Activated naive CD8-positive, alpha-beta T cell treated with anti-CD3 and anti-CD28 coated beads for 36 hours (primary cell): Measurements from ENCODE around the gene RMI1. TPM values are rescaled to one million over a fixed set of nuclear protein-coding genes. Genes with fewer than 3 reads are reported as not detected.
"Not testable (repeated sequence)": the region's sequence is repeated elsewhere in the genome, so short reads cannot be mapped to it uniquely, and the experiment has no call there.

Experiments
- DNase-seq: peaks from one replicate; pipeline ENCODE4 v3.0.0; 2021
- H3K27ac Mint-ChIP-seq: one replicate; pipeline ENCODE4 v1.8.0; 2022; ENCODE audit warnings: mild to moderate bottlenecking, moderate library complexity, mixed read lengths
- H3K27me3 Mint-ChIP-seq: one replicate; pipeline ENCODE4 v1.8.0; 2022; ENCODE audit warnings: mild to moderate bottlenecking, mixed read lengths
- H3K36me3 Mint-ChIP-seq: one replicate; pipeline ENCODE4 v1.8.0; 2021; ENCODE audit warnings: mild to moderate bottlenecking, mixed read lengths
- H3K4me1 Mint-ChIP-seq: one replicate; pipeline ENCODE4 v1.8.0; 2021; ENCODE audit warnings: mixed read lengths
- H3K4me3 Mint-ChIP-seq: one replicate; pipeline ENCODE4 v1.8.0; 2022; ENCODE audit warnings: mild to moderate bottlenecking, moderate library complexity, mixed read lengths
- H3K9me3 Mint-ChIP-seq: one replicate; pipeline ENCODE4 v1.8.0; 2022; ENCODE audit warnings: mixed read lengths
- total RNA-seq, 2 experiments: library from RNA; stranded (reverse); gene quantifications; one replicate each; pipeline ENCODE4 v1.2.3, GENCODE V29; 2021

The RMI1 gene
- total RNA-seq, 2 experiments from 2014 or later, result 33.4 to 34.4 TPM

- Mint-ChIP-seq H3K9me3 (no peaks in the 10 kb centered on the region), H3K4me3 (no peak overlapping the region), H3K4me1 (no peaks in the 10 kb centered on the region), H3K27ac (no peak overlapping the region), H3K36me3 (no peaks in the 10 kb centered on the region), H3K27me3 (peaks cover 5% of the 10 kb centered on the region)
- no peak for DNase-seq
Measured at GRCh38 chr9:84024041-84024575, 43.5 kb downstream of the RMI1 start.

GRCh38 chr9:84027201-84027600 lies 46.6 kb downstream of the RMI1 start:
- DNase-seq, result no peak
- Mint-ChIP-seq H3K27me3 (peaks cover 5% of the 10 kb centered on the region), H3K4me3 (no peak overlapping the region), H3K36me3 (no peaks in the 10 kb centered on the region), H3K9me3 (no peaks in the 10 kb centered on the region), H3K27ac (no peak overlapping the region), H3K4me1 (no peaks in the 10 kb centered on the region)

GRCh38 chr9:84031534-84031933 lies 50.9 kb downstream of the RMI1 start:
- Mint-ChIP-seq H3K27ac (no peak overlapping the region), H3K4me3 (no peak overlapping the region), H3K36me3 (no peaks in the 10 kb centered on the region), H3K4me1 (no peaks in the 10 kb centered on the region), H3K27me3 (peaks cover 5% of the 10 kb centered on the region), H3K9me3 (no peaks in the 10 kb centered on the region)
- no peak for DNase-seq

GRCh38 chr9:84041857-84042256 lies 61.3 kb downstream of the RMI1 start:
- not testable (repeated sequence) for H3K4me3 Mint-ChIP-seq, H3K4me1 Mint-ChIP-seq, H3K27ac Mint-ChIP-seq, DNase-seq, H3K36me3 Mint-ChIP-seq
- H3K27me3 Mint-ChIP-seq, result peaks cover 41% of the 10 kb centered on the region
- peaks cover 16% of the 10 kb centered on the region for H3K9me3 Mint-ChIP-seq

GRCh38 chr9:84045481-84046097 lies 65.0 kb downstream of the RMI1 start:
- DNase-seq, result no peak
- Mint-ChIP-seq H3K27me3 (peaks cover 15% of the 10 kb centered on the region), H3K9me3 (peaks cover 12% of the 10 kb centered on the region), H3K4me3 (no peak overlapping the region), H3K27ac (no peak overlapping the region), H3K36me3 (no peaks in the 10 kb centered on the region), H3K4me1 (no peaks in the 10 kb centered on the region)

Other genes starting within 250 kb of the RMI1 start
- gene GKAP1, start 163.0 kb upstream of the RMI1 start, total RNA-seq, result 1 to 10 TPM; 3.1 to 3.9 TPM
- 1 to 10 TPM; 1.9 to 2.0 TPM for gene KIF27, start 59.4 kb upstream of the RMI1 start, total RNA-seq
- gene HNRNPK, start 590 bp upstream of the RMI1 start, total RNA-seq, result 100 to 1,000 TPM; 874 to 924 TPM